WTC11 (cell line): Measurements from ENCODE around the gene HDHD5. TPM values are rescaled to one million over a fixed set of nuclear protein-coding genes. Genes with fewer than 3 reads are reported as not detected.

ENCODE experiments used
- ATAC-seq: fragments of 200-7000 bp; cut with Tn5 transposase; 2 replicates; pipeline ENCODE4 v1.10.0; 2021; ENCODE audit warnings: mild to moderate bottlenecking, moderate library complexity
- CTCF ChIA-PET: fragments of 300-600 bp; sonication (Branson Sonifier 250); formaldehyde crosslinking; loops from one replicate; lab custom pipeline; 2021; ENCODE audit warnings: antibody characterized with exemption; lab: Charles Lee
- POLR2A ChIA-PET: fragments of 350-600 bp; sonication (Branson Sonifier 250); formaldehyde crosslinking; loops from one replicate; lab custom pipeline; 2021; ENCODE audit warnings: antibody characterized with exemption; lab: Charles Lee
- DNase-seq: peaks from one replicate; pipeline ENCODE4 v3.0.0; 2021; ENCODE audit warnings: low spot score
- H3K27ac Mint-ChIP-seq: 2 replicates; pipeline ENCODE4 v1.8.0; 2021; ENCODE audit warnings: mixed read lengths
- H3K27me3 Mint-ChIP-seq: 2 replicates; pipeline ENCODE4 v1.8.0; 2021; ENCODE audit warnings: low read depth, mild to moderate bottlenecking, moderate library complexity, mixed read lengths
- H3K36me3 Mint-ChIP-seq: 2 replicates; pipeline ENCODE4 v1.8.0; 2021; ENCODE audit warnings: mixed read lengths
- H3K4me1 Mint-ChIP-seq: 2 replicates; pipeline ENCODE4 v1.8.0; 2022; ENCODE audit warnings: mixed read lengths
- H3K4me3 Mint-ChIP-seq: 2 replicates; pipeline ENCODE4 v1.8.0; 2021; ENCODE audit warnings: mild to moderate bottlenecking, moderate library complexity, mixed read lengths
- H3K9me3 Mint-ChIP-seq: 2 replicates; pipeline ENCODE4 v1.8.0; 2021; ENCODE audit warnings: mixed read lengths
- ATF1 ChIP-seq: sonication (generic); formaldehyde crosslinking; IDR thresholded peaks from 2 replicates; pipeline ENCODE4 v1.8.1; 2023; ENCODE audit warnings: mild to moderate bottlenecking, moderate library complexity, missing genetic modification reagents
- EMX1 ChIP-seq: fragments of 250-450 bp; sonication (Bioruptor Pico); IDR thresholded peaks from 2 replicates; pipeline ENCODE4 v1.8.0; 2021; ENCODE audit warnings: mild to moderate bottlenecking
- ERG ChIP-seq: fragments of 250-450 bp; sonication (Bioruptor Pico); IDR thresholded peaks from 2 replicates; pipeline ENCODE4 v1.8.0; 2021; ENCODE audit warnings: mild to moderate bottlenecking
- ESRRA ChIP-seq: sonication (generic); formaldehyde crosslinking; IDR thresholded peaks from 2 replicates; pipeline ENCODE4 v1.8.1; 2022; ENCODE audit warnings: mild to moderate bottlenecking, missing genetic modification reagents, borderline replicate concordance
- ETV6 ChIP-seq: sonication (generic); formaldehyde crosslinking; IDR thresholded peaks from 2 replicates; pipeline ENCODE4 v1.8.1; 2022; ENCODE audit warnings: mild to moderate bottlenecking, missing genetic modification reagents
- FOXP1 ChIP-seq: sonication (generic); formaldehyde crosslinking; IDR thresholded peaks from 2 replicates; pipeline ENCODE4 v1.8.0; 2022; ENCODE audit warnings: missing genetic modification reagents, mild to moderate bottlenecking, moderate library complexity, borderline replicate concordance
- JAZF1 ChIP-seq: fragments of 250-450 bp; sonication (Bioruptor Pico); IDR thresholded peaks from 2 replicates; pipeline ENCODE4 v1.9.0; 2021; ENCODE audit warnings: moderate library complexity, mild to moderate bottlenecking, inconsistent platforms
- JUN ChIP-seq: sonication (generic); formaldehyde crosslinking; IDR thresholded peaks from 2 replicates; pipeline ENCODE4 v1.8.0; 2023; ENCODE audit warnings: mild to moderate bottlenecking, missing genetic modification reagents
- MAX ChIP-seq: sonication (generic); formaldehyde crosslinking; IDR thresholded peaks from 2 replicates; pipeline ENCODE4 v1.8.0; 2022; ENCODE audit warnings: mild to moderate bottlenecking, missing genetic modification reagents
- MLX ChIP-seq: sonication (generic); formaldehyde crosslinking; IDR thresholded peaks from 2 replicates; pipeline ENCODE4 v1.8.1; 2023; ENCODE audit warnings: mild to moderate bottlenecking, missing genetic modification reagents, moderate library complexity
- NFYB ChIP-seq: sonication (generic); formaldehyde crosslinking; conservative IDR thresholded peaks from 2 replicates; pipeline ENCODE4 v1.8.0; 2022; ENCODE audit warnings: low read depth, missing genetic modification reagents
- RELA ChIP-seq: sonication (generic); formaldehyde crosslinking; IDR thresholded peaks from 2 replicates; pipeline ENCODE4 v1.8.1; 2022; ENCODE audit warnings: missing genetic modification reagents, mild to moderate bottlenecking, borderline replicate concordance
- TEAD1 ChIP-seq: sonication (generic); formaldehyde crosslinking; IDR thresholded peaks from 2 replicates; pipeline ENCODE4 v1.8.0; 2022; ENCODE audit warnings: mild to moderate bottlenecking, missing genetic modification reagents
- ZNF263 ChIP-seq: sonication (generic); formaldehyde crosslinking; IDR thresholded peaks from 2 replicates; pipeline ENCODE4 v1.8.1; 2022; ENCODE audit warnings: low read depth, mild to moderate bottlenecking, moderate library complexity, missing genetic modification reagents
- total RNA-seq: library from RNA; stranded (reverse); gene quantifications from 3 replicates; pipeline ENCODE4 v1.2.3, GENCODE V29; 2021
- TF ChIP-seq, protein P1 (sequence below): sonication (generic); formaldehyde crosslinking; IDR thresholded peaks from 2 replicates; pipeline ENCODE4 v1.8.1; 2023; ENCODE audit warnings: mild to moderate bottlenecking, moderate library complexity, missing genetic modification reagents
- TF ChIP-seq, protein P2 (sequence below): fragments of 250-450 bp; sonication (Bioruptor Pico); IDR thresholded peaks from 2 replicates; pipeline ENCODE4 v1.9.0; 2021; ENCODE audit warnings: mild to moderate bottlenecking
- TF ChIP-seq, protein P3 (sequence below): sonication (generic); formaldehyde crosslinking; IDR thresholded peaks from 2 replicates; pipeline ENCODE4 v1.8.1; 2022; ENCODE audit warnings: mild to moderate bottlenecking, moderate library complexity, missing genetic modification reagents
- TF ChIP-seq, protein P4 (sequence below): fragments of 250-450 bp; sonication (Bioruptor Pico); conservative IDR thresholded peaks from 2 replicates; pipeline ENCODE4 v1.9.0; 2021; ENCODE audit warnings: mild to moderate bottlenecking

HDHD5 gene
- total RNA-seq, 1 experiment from 2014 or later = 84.0 TPM

- TF ChIP-seq, protein P1, sequence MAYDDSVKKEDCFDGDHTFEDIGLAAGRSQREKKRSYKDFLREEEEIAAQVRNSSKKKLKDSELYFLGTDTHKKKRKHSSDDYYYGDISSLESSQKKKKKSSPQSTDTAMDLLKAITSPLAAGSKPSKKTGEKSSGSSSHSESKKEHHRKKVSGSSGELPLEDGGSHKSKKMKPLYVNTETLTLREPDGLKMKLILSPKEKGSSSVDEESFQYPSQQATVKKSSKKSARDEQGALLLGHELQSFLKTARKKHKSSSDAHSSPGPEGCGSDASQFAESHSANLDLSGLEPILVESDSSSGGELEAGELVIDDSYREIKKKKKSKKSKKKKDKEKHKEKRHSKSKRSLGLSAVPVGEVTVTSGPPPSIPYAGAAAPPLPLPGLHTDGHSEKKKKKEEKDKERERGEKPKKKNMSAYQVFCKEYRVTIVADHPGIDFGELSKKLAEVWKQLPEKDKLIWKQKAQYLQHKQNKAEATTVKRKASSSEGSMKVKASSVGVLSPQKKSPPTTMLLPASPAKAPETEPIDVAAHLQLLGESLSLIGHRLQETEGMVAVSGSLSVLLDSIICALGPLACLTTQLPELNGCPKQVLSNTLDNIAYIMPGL (CRISPR knock-in tag) = no peak
- TF ChIP-seq, protein P2, sequence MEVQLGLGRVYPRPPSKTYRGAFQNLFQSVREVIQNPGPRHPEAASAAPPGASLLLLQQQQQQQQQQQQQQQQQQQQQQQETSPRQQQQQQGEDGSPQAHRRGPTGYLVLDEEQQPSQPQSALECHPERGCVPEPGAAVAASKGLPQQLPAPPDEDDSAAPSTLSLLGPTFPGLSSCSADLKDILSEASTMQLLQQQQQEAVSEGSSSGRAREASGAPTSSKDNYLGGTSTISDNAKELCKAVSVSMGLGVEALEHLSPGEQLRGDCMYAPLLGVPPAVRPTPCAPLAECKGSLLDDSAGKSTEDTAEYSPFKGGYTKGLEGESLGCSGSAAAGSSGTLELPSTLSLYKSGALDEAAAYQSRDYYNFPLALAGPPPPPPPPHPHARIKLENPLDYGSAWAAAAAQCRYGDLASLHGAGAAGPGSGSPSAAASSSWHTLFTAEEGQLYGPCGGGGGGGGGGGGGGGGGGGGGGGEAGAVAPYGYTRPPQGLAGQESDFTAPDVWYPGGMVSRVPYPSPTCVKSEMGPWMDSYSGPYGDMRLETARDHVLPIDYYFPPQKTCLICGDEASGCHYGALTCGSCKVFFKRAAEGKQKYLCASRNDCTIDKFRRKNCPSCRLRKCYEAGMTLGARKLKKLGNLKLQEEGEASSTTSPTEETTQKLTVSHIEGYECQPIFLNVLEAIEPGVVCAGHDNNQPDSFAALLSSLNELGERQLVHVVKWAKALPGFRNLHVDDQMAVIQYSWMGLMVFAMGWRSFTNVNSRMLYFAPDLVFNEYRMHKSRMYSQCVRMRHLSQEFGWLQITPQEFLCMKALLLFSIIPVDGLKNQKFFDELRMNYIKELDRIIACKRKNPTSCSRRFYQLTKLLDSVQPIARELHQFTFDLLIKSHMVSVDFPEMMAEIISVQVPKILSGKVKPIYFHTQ (CRISPR knock-in tag) = no peak
- TF ChIP-seq, protein P3, sequence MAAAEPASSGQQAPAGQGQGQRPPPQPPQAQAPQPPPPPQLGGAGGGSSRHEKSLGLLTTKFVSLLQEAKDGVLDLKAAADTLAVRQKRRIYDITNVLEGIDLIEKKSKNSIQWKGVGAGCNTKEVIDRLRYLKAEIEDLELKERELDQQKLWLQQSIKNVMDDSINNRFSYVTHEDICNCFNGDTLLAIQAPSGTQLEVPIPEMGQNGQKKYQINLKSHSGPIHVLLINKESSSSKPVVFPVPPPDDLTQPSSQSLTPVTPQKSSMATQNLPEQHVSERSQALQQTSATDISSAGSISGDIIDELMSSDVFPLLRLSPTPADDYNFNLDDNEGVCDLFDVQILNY (CRISPR knock-in tag) = no peak
- TF ChIP-seq MLX (CRISPR knock-in tag) (no peak), EMX1 (CRISPR knock-in tag) (no peak), ETV6 (CRISPR knock-in tag) (no peak), ERG (CRISPR knock-in tag) (no peak), JAZF1 (CRISPR knock-in tag) (no peak), FOXP1 (CRISPR knock-in tag) (no peak), RELA (CRISPR knock-in tag) (no peak), TEAD1 (no peak)
These were observed 50.6 kb downstream of the HDHD5 start (continued) for GRCh38 chr22:17108256-17109112.

GRCh38 chr22:17107547-17107810, 51.6 kb downstream of the HDHD5 start:
- ATAC-seq = no peak
- H3K4me3 Mint-ChIP-seq = no peak overlapping the region
- POLR2A ChIA-PET = interaction anchor here (0.6 kb wide), 1 partner anchor 340 kb away, joined by 5 read pairs; no protein-coding TSS in a partner anchor
- TF ChIP-seq, protein P4, sequence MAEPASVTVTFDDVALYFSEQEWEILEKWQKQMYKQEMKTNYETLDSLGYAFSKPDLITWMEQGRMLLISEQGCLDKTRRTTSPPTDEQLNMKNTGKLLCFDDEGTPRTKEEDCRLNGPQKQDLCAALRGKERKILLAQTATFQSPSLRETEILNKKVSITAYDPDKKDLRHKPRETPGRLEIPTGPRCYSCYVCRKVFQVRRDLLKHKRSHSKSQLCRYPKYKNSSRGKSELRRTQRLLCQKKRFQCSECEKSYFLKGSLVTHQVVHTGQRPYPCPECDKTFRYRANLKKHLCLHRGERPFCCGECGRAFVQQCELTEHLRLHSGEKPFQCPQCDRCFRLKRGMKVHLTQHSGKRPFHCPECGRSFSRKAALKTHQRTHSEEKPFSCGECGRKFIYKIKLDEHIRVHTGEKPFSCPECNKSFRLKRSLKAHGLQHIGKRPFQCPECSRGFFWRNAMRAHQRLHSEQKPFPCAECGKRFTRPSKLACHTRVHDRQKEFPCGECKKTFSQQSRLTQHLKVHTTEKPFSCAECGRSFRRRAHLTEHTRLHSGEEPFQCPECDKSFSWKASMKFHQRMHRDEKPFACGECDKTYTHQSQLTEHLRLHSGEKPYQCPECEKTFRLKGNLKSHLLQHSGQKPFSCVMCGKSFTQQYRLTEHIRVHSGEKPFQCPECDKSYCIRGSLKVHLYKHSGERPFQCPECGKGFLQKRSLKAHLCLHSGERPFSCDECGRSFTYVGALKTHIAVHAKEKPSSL = no peak
- TF ChIP-seq ZNF263 (no peak), ATF1 (CRISPR knock-in tag) (no peak), RELA (CRISPR knock-in tag) (no peak), ESRRA (no peak), JUN (CRISPR knock-in tag) (no peak), NFYB (CRISPR knock-in tag) (no peak), MAX (CRISPR knock-in tag) (no peak)
- TF ChIP-seq, all 79 proteins: peak for 0
- H3K27me3 Mint-ChIP-seq = no peaks in the 10 kb centered on the region
- no peak for DNase-seq
- peaks cover 4% of the 10 kb centered on the region; the same call in 1 of the 2 replicates for H3K4me1 Mint-ChIP-seq
- H3K9me3 Mint-ChIP-seq = no peaks in the 10 kb centered on the region
- no peaks in the 10 kb centered on the region; the same call in none of the 2 replicates for H3K36me3 Mint-ChIP-seq
- CTCF ChIA-PET = interaction anchor here (0.6 to 3.6 kb wide), 7 partner anchors 12 to 65 kb away, joined by 3 to 17 read pairs (median 7); no protein-coding TSS in a partner anchor
- H3K27ac Mint-ChIP-seq = no peak overlapping the region
